GM12878 (cell line): ENCODE data around the gene ETS1. TPM values are rescaled to one million over a fixed set of nuclear protein-coding genes. Genes with fewer than 3 reads are reported as not detected.

ENCODE experiments used
- ATAC-seq: fragments of 200-7000 bp; cut with Tn5 transposase; 3 replicates; pipeline ENCODE4 v1.9.1; 2020; ENCODE audit warnings: mild to moderate bottlenecking, moderate library complexity
- BruUV-seq: library from RNA; stranded (reverse); fragments of 400-500 nt; replicated peaks from 2 replicates; lab custom pipeline; 2021; lab: Mats Ljungman, UMichigan
- CTCF ChIA-PET: fragments of 300-600 bp; sonication (Branson Sonifier 250); formaldehyde crosslinking; extraction: SDS; loops from one replicate; lab custom pipeline; 2021; ENCODE audit warnings: inconsistent platforms; lab: Yijun Ruan, JAX
- POLR2A ChIA-PET: fragments of 350-600 bp; formaldehyde crosslinking; extraction: SDS; loops from one replicate; lab custom pipeline; 2021; ENCODE audit warnings: inconsistent platforms; lab: Charles Lee
- RAD21 ChIA-PET: fragments of 300-600 bp; sonication (Branson Sonifier 250); formaldehyde crosslinking; loops from one replicate; lab custom pipeline; 2023; ENCODE audit warnings: antibody characterized with exemption; ENCODE audit not compliant: unreplicated experiment; lab: Charles Lee
- SMC1A ChIA-PET: fragments of 300-600 bp; sonication (Branson Sonifier 250); formaldehyde crosslinking; loops from one replicate; lab custom pipeline; 2023; ENCODE audit not compliant: unreplicated experiment, uncharacterized antibody; lab: Charles Lee
- DNase-seq: peaks from one replicate; pipeline ENCODE4 v3.0.0-alpha.2; 2011; ENCODE audit warnings: low read depth, low spot score
- FAIRE-seq: peaks from 3 replicates; lab custom pipeline; 2011; peaks lifted over from hg19 to GRCh38; lab: Jason Lieb, UNC
- H2AFZ ChIP-seq: 2 replicates; pipeline ENCODE4 v1.6.0; 2011; ENCODE audit warnings: low read depth, low read length, control low read depth; ENCODE audit not compliant: control insufficient read depth
- H3K27ac ChIP-seq: 2 replicates; pipeline ENCODE4 v1.5.1; 2011; ENCODE audit warnings: control low read depth; ENCODE audit not compliant: control insufficient read depth, insufficient read depth
- H3K27me3 ChIP-seq, 2 experiments: replicated peaks in 1 of 2; 2 replicates each; pipeline versions ENCODE4 v1.6.0 to v1.6.1; 2011; ENCODE audit warnings: low read length in 1 of 2; ENCODE audit not compliant: control insufficient read depth in 2 of 2, insufficient read depth in 2 of 2
- H3K36me3 ChIP-seq, 2 experiments: 2 replicates each; pipeline ENCODE4 v1.5.1; 2011; ENCODE audit warnings: low read length in 1 of 2; ENCODE audit not compliant: control insufficient read depth in 2 of 2, insufficient read depth in 2 of 2
- H3K4me1 ChIP-seq: 2 replicates; pipeline ENCODE4 v1.6.1; 2011; ENCODE audit warnings: mild to moderate bottlenecking, low read length, moderate library complexity, mixed read lengths; ENCODE audit not compliant: control insufficient read depth, insufficient read depth
- H3K4me2 ChIP-seq: 2 replicates; pipeline ENCODE4 v1.6.0; 2011; ENCODE audit warnings: control low read depth; ENCODE audit not compliant: control insufficient read depth, insufficient read depth
- H3K4me3 ChIP-seq: fragments of 200-600 bp; sonication (generic); 2 replicates; pipeline ENCODE4 v1.5.1; 2016
- H3K79me2 ChIP-seq: 2 replicates; pipeline ENCODE4 v1.6.0; 2011; ENCODE audit warnings: low read length; ENCODE audit not compliant: control insufficient read depth, insufficient read depth
- H3K9ac ChIP-seq: 2 replicates; pipeline ENCODE4 v1.8.0; 2011; ENCODE audit warnings: low read length, control low read depth, mixed read lengths; ENCODE audit not compliant: control insufficient read depth, insufficient read depth
- H3K9me3 ChIP-seq: replicated peaks from 3 replicates; pipeline ENCODE4 v1.5.1; 2011; ENCODE audit warnings: mild to moderate bottlenecking, low read length; ENCODE audit not compliant: control insufficient read depth, insufficient read depth
- H4K20me1 ChIP-seq: 2 replicates; pipeline ENCODE4 v1.6.0; 2011; ENCODE audit not compliant: control insufficient read depth, insufficient read depth
- BCLAF1 ChIP-seq: fragments of 450-650 bp; IDR thresholded peaks from 2 replicates; pipeline ENCODE4 v1.6.1; 2017; ENCODE audit warnings: antibody characterized with exemption, mild to moderate bottlenecking, moderate library complexity
- BHLHE40 ChIP-seq, 2 experiments: fragments of 450-650 bp in 1 of 2; IDR thresholded peaks; 2 replicates each; pipeline ENCODE4 v1.6.1; 2011 to 2017; ENCODE audit warnings: low read depth in 2 of 2, borderline replicate concordance in 1 of 2, improper control_type of control experiment in 1 of 2, low read length in 1 of 2, mild to moderate bottlenecking in 1 of 2
- CUX1 ChIP-seq: IDR thresholded peaks from 2 replicates; pipeline ENCODE4 v1.6.1; 2012; ENCODE audit warnings: improper control_type of control experiment, low read depth, low read length; ENCODE audit not compliant: insufficient replicate concordance
- DPF2 ChIP-seq: fragments of 450-650 bp; IDR thresholded peaks from 2 replicates; pipeline ENCODE4 v1.6.1; 2017; ENCODE audit warnings: mild to moderate bottlenecking
- FOXM1 ChIP-seq: IDR thresholded peaks from 2 replicates; pipeline ENCODE4 v1.6.1; 2012; ENCODE audit warnings: low read depth, mild to moderate bottlenecking, inconsistent platforms, low read length, moderate library complexity
- GATAD2B ChIP-seq: fragments of 450-650 bp; conservative IDR thresholded peaks from 2 replicates; pipeline ENCODE4 v1.6.1; 2017; ENCODE audit warnings: low read depth, mild to moderate bottlenecking, moderate library complexity
- MTA3 ChIP-seq: IDR thresholded peaks from 2 replicates; pipeline ENCODE4 v1.6.1; 2012; ENCODE audit warnings: low read length, inconsistent platforms, borderline replicate concordance
- MXI1 ChIP-seq: fragments of 150-350 bp; IDR thresholded peaks from 2 replicates; pipeline ENCODE4 v1.6.1; 2011; ENCODE audit warnings: low read depth, mild to moderate bottlenecking, inconsistent platforms, low read length, improper control_type of control experiment
- SKIL ChIP-seq: fragments of 450-650 bp; IDR thresholded peaks from 2 replicates; pipeline ENCODE4 v1.6.1; 2017; ENCODE audit warnings: mild to moderate bottlenecking, low read depth, inconsistent platforms; ENCODE audit not compliant: poor library complexity, severe bottlenecking
- SPI1 ChIP-seq: IDR thresholded peaks from 2 replicates; pipeline ENCODE4 v1.6.1; 2011; ENCODE audit warnings: low read depth, mild to moderate bottlenecking, low read length, moderate library complexity, borderline replicate concordance; ENCODE audit not compliant: insufficient read depth
- SUPT20H ChIP-seq: IDR thresholded peaks from 2 replicates; pipeline ENCODE4 v1.6.1; 2011; ENCODE audit warnings: low read depth, mild to moderate bottlenecking, low read length, moderate library complexity, borderline replicate concordance; ENCODE audit not compliant: control insufficient read depth
- SUZ12 ChIP-seq: fragments of 200-600 bp; sonication (generic); IDR thresholded peaks from one replicate; pipeline ENCODE4 v1.6.1; 2018; ENCODE audit warnings: antibody characterized with exemption, mild to moderate bottlenecking; ENCODE audit not compliant: unreplicated experiment
- ZBED1 ChIP-seq: IDR thresholded peaks from 2 replicates; pipeline ENCODE4 v1.6.1; 2016; ENCODE audit warnings: borderline replicate concordance
- in situ Hi-C: fragments of 300-500 bp; cut with MboI; formaldehyde crosslinking; loops from 9 replicates; pipeline ENCODE4 v1.14.3; 2018; ENCODE audit warnings: mixed read lengths
- intact Hi-C: fragments of 100-400 bp; cut with micrococcal nuclease; formaldehyde crosslinking; loops from one replicate; pipeline ENCODE4 v1.14.2; 2022; ENCODE audit not compliant: unreplicated experiment
- polyA plus RNA-seq, 11 experiments: library from polyadenylated mRNA; depleted of rRNA in 4 of 11; unstranded in 6 of 11; stranded (reverse) in 5 of 11; fragments of >200 nt; fragmentation: Nextera tagmentation in 4 of 11; fragmentation: Illumina TruSeq in 1 of 11; extraction: Ambion mirVana in 4 of 11; extraction: Trizol in 1 of 11; gene quantifications; 1 replicate in 1 of 11; 2 replicates in 10 of 11; pipeline versions ENCODE4 v1.2.1 to v1.2.3, GENCODE V29; 2011 to 2016; ENCODE audit warnings: inconsistent platforms in 2 of 11, missing spikeins in 2 of 11, low read depth in 1 of 11
- total RNA-seq, 4 experiments: library from RNA; depleted of rRNA in 3 of 4; stranded (reverse); fragments of >200 nt in 3 of 4; fragmentation: Illumina TruSeq in 1 of 4; extraction: Trizol in 1 of 4; gene quantifications; 2 replicates each; pipeline versions ENCODE4 v1.2.1 to v1.2.3, GENCODE V29; 2013 to 2021

ETS1 gene
- total and polyA plus RNA-seq, 10 of the 15 experiments (the other 5 are each of a cell fraction or from before 2014, with no cell fraction given) = 12.5 to 112 (median 55.5) TPM

GRCh38 chr11:128432926-128433325, 154.4 kb downstream of the ETS1 start:
- DNase-seq (no peak), FAIRE-seq (no peak), ATAC-seq (no peak)
- H3K9me3 ChIP-seq = no peaks in the 10 kb centered on the region; the same call in 2 of the 3 replicates
- H2AFZ ChIP-seq = no peak overlapping the region
- no peaks in the 10 kb centered on the region for H3K27me3 ChIP-seq
- H3K9ac ChIP-seq = no peak overlapping the region
- SMC1A ChIA-PET = interaction anchor here (1.7 kb wide), 2 partner anchors 9 to 14 kb away, joined by 4 to 5 read pairs; no protein-coding TSS in a partner anchor
- no peak overlapping the region for H3K4me2 ChIP-seq
- in situ Hi-C loops = no loop called here
- no peaks in the 10 kb centered on the region for H3K4me1 ChIP-seq
- H3K4me3 ChIP-seq = no peak overlapping the region
- no peaks in the 10 kb centered on the region for H3K79me2 ChIP-seq
- intact Hi-C loops = no loop called here
- no peak overlapping the region for H3K27ac ChIP-seq
- RAD21 ChIA-PET = no interaction called here
- no TSS peak for BruUV-seq
- CTCF ChIA-PET = no interaction called here
- H4K20me1 ChIP-seq = no peaks in the 10 kb centered on the region
- POLR2A ChIA-PET = no interaction called here
- H3K36me3 ChIP-seq = no peaks in the 10 kb centered on the region
- TF ChIP-seq SUZ12 = no peak
- no peak for TF ChIP-seq DPF2
- TF ChIP-seq BHLHE40 (IDR thresholded peaks at IDR 0.05; ENCODE audit: borderline replicate concordance in 1 of 2, low read depth in 2 of 2, low read length in 1 of 2) = no peak
- no peak for TF ChIP-seq BCLAF1
- TF ChIP-seq FOXM1 = no peak
- TF ChIP-seq SUPT20H = no peak
- TF ChIP-seq GATAD2B = no peak
- no peak for TF ChIP-seq MTA3
- TF ChIP-seq CUX1 = no peak
- TF ChIP-seq MXI1 = no peak
- no peak for TF ChIP-seq ZBED1
- no peak for TF ChIP-seq SPI1
- no peak for TF ChIP-seq SKIL
